ENCODE measurements around the gene ZNF627. TPM values are rescaled to one million over a fixed set of nuclear protein-coding genes. Genes with fewer than 3 reads are reported as not detected.

The ZNF627 gene
- total RNA-seq, 1 donor from 2014 or later, result 17.0 TPM

DNA sequence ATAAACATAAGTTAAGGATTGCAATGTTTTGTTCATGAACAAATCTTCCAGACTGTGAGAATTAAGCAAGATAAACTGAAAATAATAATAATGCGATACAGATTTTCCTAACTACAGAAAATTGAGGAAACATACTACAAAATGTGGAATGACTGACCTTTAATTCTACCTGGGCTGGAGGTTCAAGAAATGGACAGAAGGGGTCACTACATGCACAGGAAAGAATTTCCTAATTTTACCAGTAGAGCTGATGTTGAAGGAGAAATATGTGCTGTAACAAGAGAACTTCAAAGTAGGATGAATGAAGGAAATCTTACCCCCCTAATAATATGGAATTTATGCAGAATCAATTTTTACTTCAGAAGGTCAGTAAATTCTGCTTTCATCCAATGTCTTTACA is 62.3 kb downstream of the ZNF627 start:
- intact Hi-C loops (cut with micrococcal nuclease), result no loop called here
- H3K36me3 Mint-ChIP-seq (ENCODE audit: low read depth), result no peaks in the 10 kb centered on the region
- no peaks in the 10 kb centered on the region for H3K9me3 Mint-ChIP-seq
- CTCF ChIA-PET, result interaction anchor here (0.5 to 1.4 kb wide), 2 partner anchors 153 to 374 kb away, joined by 3 to 4 read pairs; no protein-coding TSS in a partner anchor
- POLR2A ChIA-PET, result no interaction called here
- no peak overlapping the region for H3K4me3 Mint-ChIP-seq
- no peak overlapping the region for H3K27ac Mint-ChIP-seq
- ATAC-seq (ENCODE audit: low read depth) (no peak), DNase-seq (no peak)
- H3K27me3 Mint-ChIP-seq, result no peaks in the 10 kb centered on the region
- H3K4me1 Mint-ChIP-seq, result no peaks in the 10 kb centered on the region
- no peak for TF ChIP-seq CTCF (IDR thresholded peaks at IDR 0.05)

- Mint-ChIP-seq H3K27me3 (no peaks in the 10 kb centered on the region), H3K27ac (no peak overlapping the region), H3K36me3 (ENCODE audit: low read depth) (no peaks in the 10 kb centered on the region), H3K9me3 (no peaks in the 10 kb centered on the region), H3K4me1 (no peaks in the 10 kb centered on the region), H3K4me3 (no peak overlapping the region)
- intact Hi-C loops (cut with micrococcal nuclease), result no loop called here
- CTCF ChIA-PET, result no interaction called here
- POLR2A ChIA-PET, result no interaction called here
- TF ChIP-seq CTCF (IDR thresholded peaks at IDR 0.05), result no peak
- ATAC-seq (ENCODE audit: low read depth) (no peak), DNase-seq (no peak)
Observed at GRCh38 chr19:11662278-11662677, 65.0 kb downstream of the ZNF627 start.

DNA sequence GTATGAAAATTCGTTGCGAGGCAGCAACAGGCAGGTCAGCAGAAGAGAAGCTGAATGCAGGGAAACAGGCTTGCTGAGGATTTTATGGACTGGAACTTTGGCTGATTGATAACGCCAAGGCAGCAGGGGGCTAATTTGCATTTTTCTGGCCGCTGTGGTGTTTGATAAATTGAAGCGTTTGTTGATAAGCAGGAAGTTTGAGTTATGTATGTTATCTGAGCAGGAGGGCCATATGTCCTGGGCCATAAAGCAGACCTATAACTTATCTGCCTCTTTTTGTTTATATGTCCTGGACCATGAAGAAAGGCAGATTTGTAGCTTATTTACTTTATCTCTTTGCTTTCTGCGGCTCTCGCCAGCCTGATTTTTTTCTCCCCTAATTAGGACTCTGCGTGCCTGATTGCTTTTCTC is 65.9 kb downstream of the ZNF627 start:
- ChIA-PET POLR2A (no interaction called here), CTCF (no interaction called here)
- no peaks in the 10 kb centered on the region for H3K27me3 Mint-ChIP-seq

More for the DNA sequence above, 65.9 kb downstream of the ZNF627 start:
- H3K36me3 Mint-ChIP-seq (ENCODE audit: low read depth), result no peaks in the 10 kb centered on the region
- no peak overlapping the region for H3K27ac Mint-ChIP-seq
- H3K4me3 Mint-ChIP-seq, result no peak overlapping the region
- DNase-seq, result no peak
- ATAC-seq (ENCODE audit: low read depth), result no peak
- TF ChIP-seq CTCF (IDR thresholded peaks at IDR 0.05), result no peak
- no peaks in the 10 kb centered on the region for H3K9me3 Mint-ChIP-seq
- intact Hi-C loops (cut with micrococcal nuclease), result no loop called here
- H3K4me1 Mint-ChIP-seq, result no peaks in the 10 kb centered on the region

Other genes starting within 250 kb of the ZNF627 start
- gene PLPPR2, start 242.1 kb upstream of the ZNF627 start, total RNA-seq, result 1.5 and 2.2 TPM in 2 replicates
- 4.3 and 5.1 TPM in 2 replicates for gene SWSAP1, start 222.8 kb upstream of the ZNF627 start, total RNA-seq
- 1.8 and 2.5 TPM in 2 replicates for gene EPOR, start 213.2 kb upstream of the ZNF627 start, total RNA-seq
- 0.32 and 0.33 TPM in 2 replicates for gene RGL3, start 178.2 kb upstream of the ZNF627 start, total RNA-seq
- gene ODAD3, start 162.4 kb upstream of the ZNF627 start, total RNA-seq, result 0.29 TPM in 1 of 2 replicates, not detected in the other
- gene PRKCSH, start 161.8 kb upstream of the ZNF627 start, total RNA-seq, result 287 and 289 TPM in 2 replicates
- gene ELAVL3, start 116.4 kb upstream of the ZNF627 start, total RNA-seq, result not detected in 2 replicates
- gene ZNF653, start 91.6 kb upstream of the ZNF627 start, total RNA-seq, result 10.3 and 14.1 TPM in 2 replicates
- 49.3 and 54.2 TPM in 2 replicates for gene ECSIT, start 68.3 kb upstream of the ZNF627 start, total RNA-seq
- not detected in 2 replicates for gene CNN1, start 58.6 kb upstream of the ZNF627 start, total RNA-seq
- 61.7 and 66.1 TPM in 2 replicates for gene ELOF1, start 38.3 kb upstream of the ZNF627 start, total RNA-seq
- 47.6 and 50.9 TPM in 2 replicates for gene ACP5, start 19.8 kb upstream of the ZNF627 start, total RNA-seq
- gene ZNF823, start 141.5 kb downstream of the ZNF627 start, total RNA-seq, result 2.6 and 3.0 TPM in 2 replicates
- gene ZNF441, start 169.5 kb downstream of the ZNF627 start, total RNA-seq, result 23.3 and 23.9 TPM in 2 replicates
- gene ZNF491, start 201.0 kb downstream of the ZNF627 start, total RNA-seq, result 1.4 and 1.7 TPM in 2 replicates
- 17.7 and 18.5 TPM in 2 replicates for gene ZNF440, start 216.8 kb downstream of the ZNF627 start, total RNA-seq

Data from activated B cell treated with CpG ODN at 0.5 μM for 24 hours (primary cell).